ENCODE data around the gene NFS1.

Gene NFS1

GRCh38 chr20:35669221-35669620, 29.9 kb downstream of the NFS1 start:
- DNase-seq = no peak

DNA sequence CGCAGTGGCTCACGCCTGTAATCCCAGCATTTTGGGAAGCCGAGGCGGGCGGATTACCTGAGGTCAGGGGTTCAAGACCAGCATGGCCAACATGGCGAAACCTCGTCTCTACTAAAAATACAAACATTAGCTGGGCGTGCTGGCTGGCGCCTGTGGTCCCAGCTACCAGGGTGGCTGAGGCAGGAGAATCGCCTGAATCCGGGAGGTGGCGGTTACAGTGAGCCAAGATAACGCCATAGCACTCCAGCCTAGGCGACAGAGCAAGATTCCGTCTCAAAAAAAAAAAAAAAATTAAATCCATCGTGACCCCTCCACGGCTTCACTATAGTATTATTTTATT, 33.2 kb downstream of the NFS1 start:
- no peak for DNase-seq

- DNase-seq = peak; percentile 95
Measured at GRCh38 chr20:35664466-35665206, 34.5 kb downstream of the NFS1 start, which contains the start of the genes CPNE1 and RBM12. CPNE1 (minus strand) TSS chr20:35664900; CDS start chr20:35632923, 31,977 bp downstream. RBM12 (minus strand) TSS chr20:35664900; CDS start chr20:35655322, 9,578 bp downstream.

GRCh38 chr20:35663516-35664465, 35.4 kb downstream of the NFS1 start:
- DNase-seq = peak; percentile 78

DNA sequence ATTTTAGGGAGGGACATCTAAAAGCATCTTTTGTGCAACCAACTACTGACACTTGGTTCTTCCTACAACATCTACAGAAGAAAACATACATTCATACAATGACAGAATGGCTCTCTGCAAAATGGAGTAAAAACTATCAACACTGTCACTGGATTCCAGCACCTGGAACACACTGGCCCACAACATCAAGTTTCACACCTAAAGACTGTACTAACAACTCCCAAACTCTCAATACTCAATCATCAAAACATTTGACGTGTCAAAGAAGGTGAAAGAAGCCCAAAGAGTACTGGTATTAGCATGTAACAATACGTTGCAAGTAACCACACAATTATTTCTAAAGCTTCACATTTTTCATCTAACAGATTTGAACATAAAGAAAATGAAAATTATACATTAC, 36.6 kb downstream of the NFS1 start:
- DNase-seq = no peak

DNA sequence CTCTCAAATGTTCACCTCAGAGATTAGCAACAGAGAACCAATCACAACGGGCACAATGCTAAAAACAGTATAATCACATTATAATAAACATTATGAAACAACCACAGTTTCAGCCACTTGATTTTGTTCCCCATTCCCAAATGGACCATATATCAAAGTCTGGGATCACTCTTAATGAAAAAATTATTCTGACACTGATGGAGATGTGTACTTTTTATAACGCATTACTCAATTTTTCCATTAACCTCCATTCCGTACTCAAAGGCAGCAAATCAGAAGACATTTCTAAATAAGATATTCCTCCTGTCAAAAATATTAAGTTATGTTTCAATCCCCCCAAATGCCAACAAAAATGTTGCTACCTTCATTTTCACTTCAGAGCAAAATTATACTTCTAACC, 37.2 kb downstream of the NFS1 start:
- no peak for DNase-seq

DNA sequence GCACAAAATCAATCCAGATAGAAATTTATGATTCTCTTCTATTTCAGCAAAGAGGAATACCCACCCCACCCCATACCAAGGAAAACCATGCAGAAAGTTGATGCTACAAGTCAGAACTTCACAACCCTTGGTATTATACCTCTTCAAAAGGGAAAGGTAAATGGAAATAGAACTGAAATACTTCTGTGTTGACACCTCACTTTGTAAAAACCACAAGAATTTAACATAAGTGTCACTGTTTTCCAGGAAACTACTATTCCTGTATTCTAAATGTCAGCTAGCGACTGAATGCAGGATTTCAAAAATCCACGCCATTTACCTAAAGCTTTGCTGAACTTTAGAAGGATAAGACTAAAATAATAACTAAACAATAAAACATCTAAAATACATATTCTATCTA, 38.1 kb downstream of the NFS1 start:
- peak; percentile 33 for DNase-seq

DNA sequence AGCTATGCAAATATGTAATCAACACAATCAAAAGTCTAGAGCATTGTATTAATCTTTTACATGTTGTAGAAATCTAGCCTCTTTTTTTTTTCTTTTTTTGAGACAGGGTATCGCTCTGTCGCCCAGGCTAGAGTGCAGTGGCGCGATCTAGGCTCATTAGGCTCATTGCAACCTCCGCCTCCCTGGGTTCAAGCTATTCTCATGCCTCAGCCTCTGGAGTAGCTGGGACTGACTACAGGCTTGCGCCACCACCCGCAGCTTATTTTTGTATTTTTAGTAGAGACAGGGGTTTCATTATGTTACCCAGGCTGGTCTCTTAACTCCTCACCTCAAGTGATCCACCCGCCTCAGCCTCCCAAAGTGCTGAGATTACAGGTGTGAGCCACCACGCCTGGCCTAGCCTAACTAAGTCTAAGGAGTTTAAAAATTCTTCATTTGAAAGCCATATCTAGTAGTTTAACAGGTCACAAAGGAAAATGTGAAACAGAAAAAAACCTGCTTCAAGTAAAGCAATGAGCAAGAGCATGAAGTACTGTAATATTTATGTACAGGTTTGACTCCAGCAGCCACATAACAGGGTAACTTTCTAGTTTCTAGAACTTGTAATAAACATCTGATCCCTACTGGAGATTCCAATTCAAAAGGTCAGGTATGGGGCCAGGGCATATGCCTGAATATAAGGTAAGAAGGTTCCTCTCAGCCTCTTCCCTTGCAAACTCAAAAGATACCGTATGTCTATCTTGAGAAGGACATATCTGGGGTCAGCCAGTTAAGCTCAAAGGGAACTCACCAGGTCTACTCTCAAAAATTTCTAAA, 38.8 kb downstream of the NFS1 start:
- DNase-seq = no peak

- no peak for DNase-seq
Measured at GRCh38 chr20:35657271-35657670, 41.9 kb downstream of the NFS1 start.

DNA sequence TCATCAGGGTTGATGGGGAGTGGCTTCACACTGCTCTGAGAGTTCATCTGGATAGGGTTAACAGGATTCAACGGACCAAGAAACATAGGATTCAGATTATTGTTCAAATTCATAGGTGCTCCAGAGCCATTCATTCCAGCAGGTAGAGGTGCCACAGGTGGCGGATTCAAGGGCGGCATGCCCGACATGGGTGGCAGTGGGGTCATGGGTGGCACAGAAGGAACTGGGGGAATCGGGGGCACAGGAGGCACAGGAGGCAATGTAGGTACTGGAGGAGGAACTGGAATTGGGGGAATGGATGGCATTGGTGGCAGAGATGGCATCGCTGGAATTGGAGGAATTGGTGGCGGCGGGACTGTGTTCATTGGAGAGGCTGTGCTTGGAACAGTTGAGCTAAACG, 44.7 kb downstream of the NFS1 start:
- no peak for DNase-seq

DNA sequence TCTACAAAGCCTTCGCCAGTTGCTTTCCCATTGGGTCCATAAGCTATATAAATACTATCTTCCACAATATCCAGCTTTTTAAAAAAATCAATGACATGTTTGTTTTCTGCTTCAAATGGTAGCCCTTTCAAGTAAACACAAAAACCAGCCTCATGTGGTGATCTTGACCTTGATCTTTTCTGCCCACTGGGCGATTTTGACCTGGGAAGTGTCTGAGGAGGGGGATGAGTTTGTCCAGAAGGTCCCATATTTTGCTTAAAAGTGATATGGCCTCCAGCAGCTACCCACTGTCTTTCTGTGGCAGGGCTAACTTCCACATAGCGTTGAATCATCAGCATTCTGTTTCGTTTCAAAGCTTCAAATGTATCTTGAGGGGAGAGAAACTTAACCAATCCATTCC, 45.3 kb downstream of the NFS1 start:
- no peak for DNase-seq

GRCh38 chr20:35653430-35653734, 45.8 kb downstream of the NFS1 start:
- DNase-seq = no peak

DNA sequence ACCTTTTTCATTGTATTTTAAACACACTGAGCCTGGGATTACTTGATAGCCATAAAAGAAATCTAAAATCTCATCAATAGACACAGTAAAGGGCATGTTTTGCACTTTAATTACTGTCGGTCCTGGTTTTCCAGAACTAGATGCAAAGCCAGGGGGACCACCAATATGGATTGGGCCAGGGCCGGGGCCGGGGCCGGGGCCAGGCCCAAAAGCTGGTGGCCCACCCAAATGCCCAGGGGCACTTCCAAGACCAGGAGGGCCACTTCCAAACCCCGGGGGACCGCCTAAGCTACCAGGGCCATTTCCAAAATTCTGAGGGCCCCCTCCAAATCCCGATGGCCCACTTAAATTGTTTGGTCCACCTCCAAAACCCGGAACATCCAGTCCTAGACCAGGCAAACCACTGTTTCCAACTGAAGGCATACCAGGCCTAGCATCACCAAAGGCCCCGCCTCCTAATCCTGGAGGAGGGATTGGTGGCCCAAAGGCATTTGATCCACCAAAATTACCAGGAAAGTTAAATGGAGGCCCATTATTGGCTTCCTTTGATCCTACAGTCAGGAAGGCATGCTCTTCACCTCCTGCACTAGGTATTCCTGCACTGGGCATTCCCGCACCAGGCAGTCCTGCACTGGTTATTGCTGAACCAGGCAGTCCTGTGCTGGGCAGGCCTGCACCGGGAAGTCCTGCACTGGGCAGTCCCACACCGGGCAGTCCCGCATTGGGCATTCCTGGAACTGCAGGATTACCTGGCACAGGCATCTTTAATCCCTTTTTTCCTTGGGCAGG, 46.3 kb downstream of the NFS1 start:
- DNase-seq = no peak

DNA sequence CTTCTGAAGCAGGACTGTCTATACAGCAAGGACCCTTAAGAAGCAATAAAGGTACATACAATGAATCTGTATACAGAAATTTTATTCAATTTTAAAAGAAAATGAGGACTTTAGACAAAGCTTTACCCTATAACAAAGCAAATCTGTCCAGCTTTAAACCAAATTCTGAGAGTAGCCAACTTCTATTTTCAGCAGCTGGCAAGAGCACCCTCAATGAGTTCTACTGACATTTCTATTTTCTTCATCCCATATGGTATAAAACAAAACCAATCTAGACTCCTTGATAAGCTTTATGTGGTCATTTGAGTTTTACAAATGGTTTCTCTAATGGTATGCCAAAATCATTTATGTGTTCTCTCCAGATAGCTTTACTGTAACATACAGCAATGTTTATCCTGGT, 47.2 kb downstream of the NFS1 start:
- no peak for DNase-seq

GRCh38 chr20:35650632-35651031, 48.5 kb downstream of the NFS1 start:
- no peak for DNase-seq

DNA sequence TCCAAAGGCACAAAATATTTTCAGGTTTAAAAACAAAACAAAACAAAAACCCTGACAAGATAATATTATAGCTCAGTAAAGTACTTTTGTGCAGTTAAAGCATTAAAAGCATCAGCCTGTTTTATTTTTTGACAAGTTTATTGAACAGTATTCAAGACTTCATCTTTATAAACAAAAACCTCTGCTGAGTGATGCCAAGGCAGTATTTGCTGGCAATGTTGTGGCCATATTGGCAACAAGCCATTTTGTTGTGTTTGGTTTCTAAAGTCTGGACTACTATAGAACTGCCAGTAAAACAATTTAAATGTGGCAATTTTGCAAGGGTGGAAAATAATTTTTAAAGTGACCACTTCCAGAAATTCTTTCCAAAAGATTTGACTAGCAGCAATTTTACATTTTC, 50.3 kb downstream of the NFS1 start:
- no peak for DNase-seq

DNA sequence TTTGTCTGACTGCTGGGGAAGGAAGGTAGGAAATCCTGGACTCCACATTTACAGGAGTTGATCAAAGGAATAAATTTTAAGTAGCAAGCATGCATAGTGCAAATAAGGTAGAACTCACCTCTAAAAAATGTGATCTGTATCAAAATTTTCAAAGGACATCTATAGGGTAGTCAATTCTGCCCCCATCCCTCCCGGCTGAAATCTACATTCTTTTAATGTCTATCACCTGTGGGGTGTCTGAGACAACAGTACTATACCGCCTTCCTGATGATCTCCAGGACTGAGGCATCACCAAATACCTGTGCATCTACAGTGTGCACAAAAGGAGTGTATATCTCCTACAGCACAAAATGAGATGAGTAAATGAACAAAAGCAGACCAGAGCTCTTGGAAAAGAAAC, 54.3 kb downstream of the NFS1 start:
- DNase-seq = no peak

DNA sequence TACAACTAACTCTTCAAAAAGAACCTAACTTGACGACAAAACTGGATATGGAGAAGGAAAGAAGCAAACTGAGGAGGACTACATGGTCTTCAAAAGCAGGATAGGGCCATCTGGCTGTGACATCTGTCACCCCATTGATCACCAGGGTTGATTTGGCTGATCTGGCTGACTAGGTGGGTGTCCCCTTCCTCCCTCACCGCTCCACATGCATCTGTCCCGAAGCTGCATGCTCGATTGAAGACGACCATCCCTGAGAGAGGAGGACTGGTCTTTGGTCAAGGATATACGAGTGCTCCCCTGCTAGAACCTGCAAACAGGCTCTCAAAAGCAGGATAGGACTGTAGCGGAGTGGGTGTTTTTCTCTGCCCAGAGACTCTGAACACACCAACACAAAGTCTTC, 56.1 kb downstream of the NFS1 start:
- no peak for DNase-seq

DNA sequence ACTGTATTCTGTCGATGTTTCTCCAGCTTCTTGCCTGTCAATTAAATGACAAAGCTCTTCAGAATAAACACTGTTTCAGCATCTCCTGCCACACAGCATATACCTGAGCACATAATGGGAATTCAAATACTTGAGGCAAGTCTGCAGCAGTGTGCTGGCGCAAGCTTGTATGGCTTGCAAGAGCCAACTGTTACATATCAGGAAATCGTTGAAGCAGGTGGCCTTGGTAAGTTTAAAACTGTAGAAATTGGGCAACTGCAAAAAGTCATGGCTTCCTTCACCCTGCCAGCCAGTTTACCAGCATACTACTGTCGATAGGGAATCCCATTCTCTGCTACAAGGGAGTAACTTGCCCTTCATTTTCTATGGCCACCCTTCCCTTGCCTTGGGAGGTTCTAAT, 57.4 kb downstream of the NFS1 start:
- DNase-seq = no peak

GRCh38 chr20:35640724-35641123, 58.4 kb downstream of the NFS1 start:
- DNase-seq = no peak

DNA sequence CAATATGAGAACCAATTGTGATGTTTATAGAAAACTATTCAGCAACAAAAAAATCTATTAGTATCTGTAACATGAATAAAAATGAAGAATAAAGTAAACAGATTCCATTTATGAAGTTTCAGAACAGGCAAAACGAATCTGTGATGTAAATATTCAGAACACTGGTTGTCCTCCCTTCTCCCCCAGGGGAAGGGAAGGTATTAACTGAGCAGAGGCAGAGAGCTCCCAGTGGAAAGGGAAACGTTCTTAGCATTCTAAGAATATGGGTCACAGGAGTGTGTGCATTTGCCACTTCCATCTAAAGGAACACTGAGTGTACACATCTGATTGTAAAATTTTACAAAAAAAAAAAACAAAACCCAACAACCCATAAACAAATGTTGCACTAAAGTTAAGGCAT, 60.4 kb downstream of the NFS1 start:
- DNase-seq = no peak

- no peak for DNase-seq
Measured at GRCh38 chr20:35637276-35637675, 61.9 kb downstream of the NFS1 start.

- no peak for DNase-seq
Measured at GRCh38 chr20:35636095-35636494, 63.1 kb downstream of the NFS1 start.

Measured in CD4-positive, alpha-beta T cell treated with Interleukin-10 for 1 hour (primary cell).